GM12878 (cell line): ENCODE data around the gene TFCP2. TPM values are rescaled to one million over a fixed set of nuclear protein-coding genes. Genes with fewer than 3 reads are reported as not detected.
A peak's percentile ranks its signal among the peaks of the same experiment; 100 is the strongest.

ENCODE experiments used
- BHLHE40 ChIP-seq, 2 experiments: fragments of 450-650 bp in 1 of 2; IDR thresholded peaks; 2 replicates each; pipeline ENCODE4 v1.6.1; 2011 to 2017; ENCODE audit warnings: low read depth in 2 of 2, borderline replicate concordance in 1 of 2, improper control_type of control experiment in 1 of 2, low read length in 1 of 2, mild to moderate bottlenecking in 1 of 2
- CHD2 ChIP-seq: IDR thresholded peaks from 2 replicates; pipeline ENCODE4 v1.6.1; 2011; ENCODE audit warnings: low read depth, low read length, improper control_type of control experiment, borderline replicate concordance
- CHD4 ChIP-seq: fragments of 200-600 bp; sonication (generic); IDR thresholded peaks from 2 replicates; pipeline ENCODE4 v1.6.1; 2016; ENCODE audit warnings: mild to moderate bottlenecking
- CREB1 ChIP-seq: IDR thresholded peaks from 2 replicates; pipeline ENCODE4 v1.6.1; 2012; ENCODE audit warnings: low read depth, mild to moderate bottlenecking, inconsistent platforms
- EED ChIP-seq: sonication (generic); IDR thresholded peaks from 2 replicates; pipeline ENCODE4 v1.6.1; 2016; ENCODE audit warnings: antibody characterized with exemption, low read depth
- EGR1 ChIP-seq, 2 experiments: IDR thresholded peaks; 1 replicate in 1 of 2; 2 replicates in 1 of 2; pipeline ENCODE4 v1.6.1; 2011 to 2012; ENCODE audit warnings: low read depth in 2 of 2, low read length in 2 of 2, borderline replicate concordance in 1 of 2, mild to moderate bottlenecking in 1 of 2, moderate library complexity in 1 of 2
- MEF2A ChIP-seq: IDR thresholded peaks from 2 replicates; pipeline ENCODE4 v1.6.1; 2011; ENCODE audit warnings: low read depth, mild to moderate bottlenecking, low read length, moderate library complexity; ENCODE audit not compliant: insufficient read depth
- MXI1 ChIP-seq: fragments of 150-350 bp; IDR thresholded peaks from 2 replicates; pipeline ENCODE4 v1.6.1; 2011; ENCODE audit warnings: low read depth, mild to moderate bottlenecking, inconsistent platforms, low read length, improper control_type of control experiment
- NBN ChIP-seq: fragments of 450-650 bp; IDR thresholded peaks from 2 replicates; pipeline ENCODE4 v1.6.1; 2016
- NR2C2 ChIP-seq: IDR thresholded peaks from 2 replicates; pipeline ENCODE4 v1.6.1; 2011; ENCODE audit warnings: borderline replicate concordance, low read depth; ENCODE audit not compliant: control insufficient read depth, insufficient read length
- POLR2A ChIP-seq: IDR thresholded peaks from 2 replicates; pipeline ENCODE4 v1.6.1; 2011; ENCODE audit warnings: low read depth, mild to moderate bottlenecking, low read length
- POLR2AphosphoS5 ChIP-seq: IDR thresholded peaks from 2 replicates; pipeline ENCODE4 v1.6.1; 2011; ENCODE audit warnings: mild to moderate bottlenecking, low read length, inconsistent platforms
- POU2F2 ChIP-seq: IDR thresholded peaks from 3 replicates; pipeline ENCODE4 v1.6.1; 2011; ENCODE audit warnings: low read depth, mild to moderate bottlenecking, low read length, borderline replicate concordance
- RAD21 ChIP-seq: IDR thresholded peaks from 2 replicates; pipeline ENCODE4 v1.6.1; 2011; ENCODE audit warnings: mild to moderate bottlenecking, low read depth, low read length, moderate library complexity; ENCODE audit not compliant: insufficient read depth
- SIN3A ChIP-seq: IDR thresholded peaks from 2 replicates; pipeline ENCODE4 v1.6.1; 2012; ENCODE audit warnings: low read depth, low read length, improper control_type of control experiment
- SP1 ChIP-seq: IDR thresholded peaks from one replicate; pipeline ENCODE4 v1.6.1; 2011; ENCODE audit warnings: low read depth, low read length
- SRF ChIP-seq, 2 experiments: IDR thresholded peaks; 2 replicates each; pipeline ENCODE4 v1.6.1; 2011; ENCODE audit warnings: low read depth in 2 of 2, low read length in 2 of 2, mild to moderate bottlenecking in 1 of 2, moderate library complexity in 1 of 2
- STAT3 ChIP-seq: IDR thresholded peaks from 2 replicates; pipeline ENCODE4 v1.6.1; 2011; ENCODE audit warnings: low read depth, low read length, improper control_type of control experiment
- TCF12 ChIP-seq: IDR thresholded peaks from 2 replicates; pipeline ENCODE4 v1.6.1; 2011; ENCODE audit warnings: low read depth, mild to moderate bottlenecking, low read length
- YY1 ChIP-seq: IDR thresholded peaks from 2 replicates; pipeline ENCODE4 v1.6.1; 2011; ENCODE audit warnings: low read depth, mild to moderate bottlenecking, low read length
- ZNF24 ChIP-seq: fragments of 450-650 bp; IDR thresholded peaks from 2 replicates; pipeline ENCODE4 v1.6.1; 2017; ENCODE audit warnings: antibody characterized with exemption, mild to moderate bottlenecking
- ZNF384 ChIP-seq: IDR thresholded peaks from 2 replicates; pipeline ENCODE4 v1.6.1; 2012; ENCODE audit warnings: low read depth, mild to moderate bottlenecking, low read length, improper control_type of control experiment, borderline replicate concordance
- polyA plus RNA-seq, 11 experiments: library from polyadenylated mRNA; depleted of rRNA in 4 of 11; unstranded in 6 of 11; stranded (reverse) in 5 of 11; fragments of >200 nt; fragmentation: Nextera tagmentation in 4 of 11; fragmentation: Illumina TruSeq in 1 of 11; extraction: Ambion mirVana in 4 of 11; extraction: Trizol in 1 of 11; gene quantifications; 1 replicate in 1 of 11; 2 replicates in 10 of 11; pipeline versions ENCODE4 v1.2.1 to v1.2.3, GENCODE V29; 2011 to 2016; ENCODE audit warnings: inconsistent platforms in 2 of 11, missing spikeins in 2 of 11, low read depth in 1 of 11
- total RNA-seq, 4 experiments: library from RNA; depleted of rRNA in 3 of 4; stranded (reverse); fragments of >200 nt in 3 of 4; fragmentation: Illumina TruSeq in 1 of 4; extraction: Trizol in 1 of 4; gene quantifications; 2 replicates each; pipeline versions ENCODE4 v1.2.1 to v1.2.3, GENCODE V29; 2013 to 2021
- TF ChIP-seq, protein P1 (sequence below): fragments of 450-650 bp; IDR thresholded peaks from 2 replicates; pipeline ENCODE4 v1.6.1; 2016; ENCODE audit warnings: mild to moderate bottlenecking, moderate library complexity, borderline replicate concordance
- TF ChIP-seq, protein P2 (sequence below): fragments of 450-650 bp; IDR thresholded peaks from 2 replicates; pipeline ENCODE4 v1.6.1; 2017; ENCODE audit warnings: mild to moderate bottlenecking, moderate library complexity

Gene TFCP2
- total and polyA plus RNA-seq, 10 of the 15 experiments (the other 5 are each of a cell fraction or from before 2014, with no cell fraction given), result 5.8 to 29.7 (median 14.2) TPM

DNA sequence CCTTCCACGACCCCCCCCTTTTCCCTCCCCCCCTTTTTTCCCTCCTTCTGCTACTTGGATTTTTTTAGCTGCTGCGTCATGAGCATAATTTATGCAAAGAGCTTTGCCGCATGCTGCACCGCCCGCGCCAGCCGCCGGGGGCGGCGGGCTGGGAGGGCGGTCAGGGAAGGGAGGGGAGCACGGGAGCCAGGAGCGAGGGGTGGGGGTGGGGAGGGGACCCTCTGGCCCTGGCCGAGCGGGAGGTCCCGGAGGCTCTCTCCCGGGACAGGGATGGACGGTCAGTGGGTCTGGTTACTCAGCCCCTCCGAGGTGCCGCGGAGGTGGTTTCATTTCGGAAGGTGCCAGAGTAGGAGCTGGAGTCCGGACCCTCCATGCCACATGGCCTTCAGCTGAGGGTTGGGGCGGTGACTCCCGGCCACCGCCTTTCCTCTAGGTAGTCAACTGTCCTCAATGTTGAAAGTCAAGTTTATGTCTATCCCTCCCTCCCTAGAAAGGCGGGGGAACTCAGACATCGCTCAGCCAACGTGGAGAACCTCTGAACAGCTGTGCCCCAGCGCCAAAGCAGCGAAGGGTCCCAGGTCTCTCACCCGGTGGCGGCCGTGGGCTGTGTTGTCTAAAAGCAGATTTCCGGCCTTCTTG lies 45.2 kb upstream of the TFCP2 start, which contains the start of gene POU6F1 (continued):
- peak; percentile 56; the same call in 1 of the 2 replicates for TF ChIP-seq ZNF384
- TF ChIP-seq POLR2AphosphoS5, result peak; percentile 71; the same call in 1 of the 2 replicates
- TF ChIP-seq EED, result peak; percentile 52
- TF ChIP-seq SRF (IDR thresholded peaks at IDR 0.05; ENCODE audit: low read depth in 2 of 2, low read length in 2 of 2), result peak in 1 of 2 experiments; percentile 29; a peak in 1 of 4 replicates
- peak; percentile 47 to 53; a peak in 2 of 4 replicates for TF ChIP-seq BHLHE40 (IDR thresholded peaks at IDR 0.05; ENCODE audit: borderline replicate concordance in 1 of 2, low read depth in 2 of 2, low read length in 1 of 2)
- TF ChIP-seq TCF12, result peak; percentile 6; the same call in 1 of the 2 replicates
- TF ChIP-seq NBN, result 0 out of 2 replicates have a peak, but pooled peaks have one; percentile 36
- TF ChIP-seq NR2C2, result no peak
- peak; percentile 94; the same call in 2 of the 3 replicates for TF ChIP-seq POU2F2
- no peak for TF ChIP-seq SP1
- TF ChIP-seq CHD4, result no peak
- peak; percentile 30; the same call in 1 of the 2 replicates for TF ChIP-seq RAD21
- TF ChIP-seq, protein P1, sequence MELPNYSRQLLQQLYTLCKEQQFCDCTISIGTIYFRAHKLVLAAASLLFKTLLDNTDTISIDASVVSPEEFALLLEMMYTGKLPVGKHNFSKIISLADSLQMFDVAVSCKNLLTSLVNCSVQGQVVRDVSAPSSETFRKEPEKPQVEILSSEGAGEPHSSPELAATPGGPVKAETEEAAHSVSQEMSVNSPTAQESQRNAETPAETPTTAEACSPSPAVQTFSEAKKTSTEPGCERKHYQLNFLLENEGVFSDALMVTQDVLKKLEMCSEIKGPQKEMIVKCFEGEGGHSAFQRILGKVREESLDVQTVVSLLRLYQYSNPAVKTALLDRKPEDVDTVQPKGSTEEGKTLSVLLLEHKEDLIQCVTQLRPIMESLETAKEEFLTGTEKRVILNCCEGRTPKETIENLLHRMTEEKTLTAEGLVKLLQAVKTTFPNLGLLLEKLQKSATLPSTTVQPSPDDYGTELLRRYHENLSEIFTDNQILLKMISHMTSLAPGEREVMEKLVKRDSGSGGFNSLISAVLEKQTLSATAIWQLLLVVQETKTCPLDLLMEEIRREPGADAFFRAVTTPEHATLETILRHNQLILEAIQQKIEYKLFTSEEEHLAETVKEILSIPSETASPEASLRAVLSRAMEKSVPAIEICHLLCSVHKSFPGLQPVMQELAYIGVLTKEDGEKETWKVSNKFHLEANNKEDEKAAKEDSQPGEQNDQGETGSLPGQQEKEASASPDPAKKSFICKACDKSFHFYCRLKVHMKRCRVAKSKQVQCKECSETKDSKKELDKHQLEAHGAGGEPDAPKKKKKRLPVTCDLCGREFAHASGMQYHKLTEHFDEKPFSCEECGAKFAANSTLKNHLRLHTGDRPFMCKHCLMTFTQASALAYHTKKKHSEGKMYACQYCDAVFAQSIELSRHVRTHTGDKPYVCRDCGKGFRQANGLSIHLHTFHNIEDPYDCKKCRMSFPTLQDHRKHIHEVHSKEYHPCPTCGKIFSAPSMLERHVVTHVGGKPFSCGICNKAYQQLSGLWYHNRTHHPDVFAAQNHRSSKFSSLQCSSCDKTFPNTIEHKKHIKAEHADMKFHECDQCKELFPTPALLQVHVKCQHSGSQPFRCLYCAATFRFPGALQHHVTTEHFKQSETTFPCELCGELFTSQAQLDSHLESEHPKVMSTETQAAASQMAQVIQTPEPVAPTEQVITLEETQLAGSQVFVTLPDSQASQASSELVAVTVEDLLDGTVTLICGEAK, result 0 out of 2 replicates have a peak, but pooled peaks have one; percentile 12
- no peak for TF ChIP-seq ZNF24
- TF ChIP-seq MEF2A, result 0 out of 2 replicates have a peak, but pooled peaks have one; percentile 27
- TF ChIP-seq CREB1, result peak; percentile 62
- no peak for TF ChIP-seq SIN3A
- TF ChIP-seq, protein P2, sequence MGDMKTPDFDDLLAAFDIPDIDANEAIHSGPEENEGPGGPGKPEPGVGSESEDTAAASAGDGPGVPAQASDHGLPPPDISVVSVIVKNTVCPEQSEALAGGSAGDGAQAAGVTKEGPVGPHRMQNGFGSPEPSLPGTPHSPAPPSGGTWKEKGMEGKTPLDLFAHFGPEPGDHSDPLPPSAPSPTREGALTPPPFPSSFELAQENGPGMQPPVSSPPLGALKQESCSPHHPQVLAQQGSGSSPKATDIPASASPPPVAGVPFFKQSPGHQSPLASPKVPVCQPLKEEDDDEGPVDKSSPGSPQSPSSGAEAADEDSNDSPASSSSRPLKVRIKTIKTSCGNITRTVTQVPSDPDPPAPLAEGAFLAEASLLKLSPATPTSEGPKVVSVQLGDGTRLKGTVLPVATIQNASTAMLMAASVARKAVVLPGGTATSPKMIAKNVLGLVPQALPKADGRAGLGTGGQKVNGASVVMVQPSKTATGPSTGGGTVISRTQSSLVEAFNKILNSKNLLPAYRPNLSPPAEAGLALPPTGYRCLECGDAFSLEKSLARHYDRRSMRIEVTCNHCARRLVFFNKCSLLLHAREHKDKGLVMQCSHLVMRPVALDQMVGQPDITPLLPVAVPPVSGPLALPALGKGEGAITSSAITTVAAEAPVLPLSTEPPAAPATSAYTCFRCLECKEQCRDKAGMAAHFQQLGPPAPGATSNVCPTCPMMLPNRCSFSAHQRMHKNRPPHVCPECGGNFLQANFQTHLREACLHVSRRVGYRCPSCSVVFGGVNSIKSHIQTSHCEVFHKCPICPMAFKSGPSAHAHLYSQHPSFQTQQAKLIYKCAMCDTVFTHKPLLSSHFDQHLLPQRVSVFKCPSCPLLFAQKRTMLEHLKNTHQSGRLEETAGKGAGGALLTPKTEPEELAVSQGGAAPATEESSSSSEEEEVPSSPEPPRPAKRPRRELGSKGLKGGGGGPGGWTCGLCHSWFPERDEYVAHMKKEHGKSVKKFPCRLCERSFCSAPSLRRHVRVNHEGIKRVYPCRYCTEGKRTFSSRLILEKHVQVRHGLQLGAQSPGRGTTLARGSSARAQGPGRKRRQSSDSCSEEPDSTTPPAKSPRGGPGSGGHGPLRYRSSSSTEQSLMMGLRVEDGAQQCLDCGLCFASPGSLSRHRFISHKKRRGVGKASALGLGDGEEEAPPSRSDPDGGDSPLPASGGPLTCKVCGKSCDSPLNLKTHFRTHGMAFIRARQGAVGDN, result peak; percentile 55
- 0 out of 2 replicates have a peak, but pooled peaks have one; percentile 13 for TF ChIP-seq CHD2
- TF ChIP-seq MXI1, result peak; percentile 83
- TF ChIP-seq POLR2A, result peak; percentile 75
- TF ChIP-seq YY1, result peak; percentile 20
- TF ChIP-seq EGR1 (IDR thresholded peaks at IDR 0.05; ENCODE audit: borderline replicate concordance in 1 of 2, low read depth in 2 of 2, low read length in 2 of 2), result peak in 1 of 2 experiments; percentile 83; a peak in 2 of 3 replicates
- no peak for TF ChIP-seq STAT3
